Heart left ventricle (tissue), 16 donors: Measurements from ENCODE around the gene DPF1. TPM values are rescaled to one million over a fixed set of nuclear protein-coding genes. Genes with fewer than 3 reads are reported as not detected.
"Not testable (repeated sequence)": the region's sequence is repeated elsewhere in the genome, so short reads cannot be mapped to it uniquely, and the experiment has no call there.

ENCODE experiments used
- ATAC-seq, 4 donors: fragments of 200-7000 bp; cut with Tn5 transposase; one replicate each; pipeline ENCODE4 v1.9.1; 2020 to 2022; ENCODE audit warnings: moderate library complexity in 4 of 4, mild to moderate bottlenecking in 3 of 4, moderate number of reproducible peaks in 1 of 4
- DNase-seq, 5 donors: peaks; one replicate each; pipeline ENCODE4 v3.0.0-alpha.2; 2020
- H3K27ac ChIP-seq, 12 donors: fragments of 200-600 bp; sonication (generic) in 4 of 12; one replicate each; pipeline versions ENCODE4 v1.5.0 to v1.8.0; 2016 to 2022; ENCODE audit warnings: mild to moderate bottlenecking in 2 of 12
- H3K27me3 ChIP-seq, 9 donors: fragments of 200-600 bp; sonication (generic) in 2 of 9; one replicate each; pipeline versions ENCODE4 v1.5.1 to v1.8.0; 2016 to 2022; ENCODE audit warnings: mild to moderate bottlenecking in 3 of 9
- H3K36me3 ChIP-seq, 9 donors: fragments of 200-600 bp; sonication (generic) in 2 of 9; one replicate each; pipeline versions ENCODE4 v1.5.0 to v1.8.0; 2018 to 2022; ENCODE audit warnings: mild to moderate bottlenecking in 2 of 9
- H3K4me1 ChIP-seq, 12 donors: fragments of 200-600 bp; sonication (generic) in 4 of 12; one replicate each; pipeline versions ENCODE4 v1.5.0 to v1.8.0; 2016 to 2022; ENCODE audit warnings: mild to moderate bottlenecking in 3 of 12
- H3K4me3 ChIP-seq, 12 donors: fragments of 200-600 bp; sonication (generic) in 4 of 12; one replicate each; pipeline versions ENCODE4 v1.5.0 to v1.8.0; 2017 to 2022; ENCODE audit warnings: mild to moderate bottlenecking in 9 of 12, moderate library complexity in 4 of 12
- H3K9me3 ChIP-seq, 12 donors: fragments of 200-600 bp; sonication (generic) in 4 of 12; one replicate each; pipeline versions ENCODE4 v1.5.0 to v1.8.0; 2016 to 2022; ENCODE audit warnings: mild to moderate bottlenecking in 1 of 12
- POLR2A ChIP-seq, 2 donors: fragments of 450-650 bp; IDR thresholded peaks; one replicate each; pipeline ENCODE4 v1.6.1; 2017; ENCODE audit warnings: antibody characterized with exemption in 2 of 2, mild to moderate bottlenecking in 2 of 2, moderate library complexity in 2 of 2
- WGBS, 4 donors: extraction: QIAGEN DNeasy Blood & Tissue Kit in 2 of 4; methylation state at CpG; one replicate each; pipeline versions ENCODE4 v1.1.5 to v1.1.7; 2013 to 2018; 5-methylcytosine and 5-hydroxymethylcytosine counted together
- intact Hi-C, 10 donors: fragments of 100-400 bp; cut with DNase I; formaldehyde crosslinking; loops; one replicate each; pipeline versions ENCODE4 v1.11.1 to v1.14.2; 2022
- polyA plus RNA-seq, 2 donors: library from polyadenylated mRNA; stranded (reverse); fragments of 200-250 nt; gene quantifications; one replicate each; pipeline ENCODE4 v1.2.3, GENCODE V29; 2013
- total RNA-seq, 9 donors: library from RNA; depleted of rRNA in 2 of 9; stranded (reverse); fragments of >200 nt in 2 of 9; fragmentation: NEBNext Ultra II Directional in 3 of 9; extraction: Animal tissue kit (Norgen Biotek cat#: 25700) in 3 of 9; gene quantifications; one replicate each; pipeline versions ENCODE4 v1.1.0 to v1.2.4, GENCODE V29; 2016 to 2023
- TF ChIP-seq, protein P1 (sequence below), 12 donors: fragments of 200-600 bp; sonication (generic) in 4 of 12; IDR thresholded peaks; one replicate each; pipeline versions ENCODE4 v1.5.0 to v1.8.0; 2018 to 2022; ENCODE audit warnings: antibody characterized with exemption in 12 of 12, mild to moderate bottlenecking in 5 of 12
- donor health status: ischemic (EF 13 %, LVEDD 7.1; RV severe dilation, severe dysfunction).
- donor health status: healthy with polysubstance abuse.
- donor health status: DM: no; HTN: yes; CAD: no.
- donor health status: DM: no; HTN: no; CAD: no.
- donor health status: ischemic (EF 25% LVEDD 6.9; RV normal size, moderate dysfunction).
- donor health status: ischemic (EF 25% LVEDD 5.7; RV mildly dilated, moderate dysfunction).
- donor health status: healthy.
- donor health status: DM: yes; HTN: yes; CAD: no.
- donor health status: ischemic (EF 35%, LVEDD 5.7; RV mildly dilated, moderate dysfunction).
- donor health status: nonischemic (EF 11% LVEDD 7.7; RV severe dilation, severe dysfunction).
- donor health status: DM: yes; HTN: yes; CAD: no.
- donor health status: PGD.
- donor health status: ischemic (EF 29% LVEDD 5.4; RV normal size, mild dysfunction).
- donor health status: nonischemic (EF 23%, LVEDD 6.1; RV moderate dilation, normal function).

Gene DPF1
- total and polyA plus RNA-seq, 11 donors = 0.11 to 1.2 (median 0.37) TPM; not detected in 2

DNA sequence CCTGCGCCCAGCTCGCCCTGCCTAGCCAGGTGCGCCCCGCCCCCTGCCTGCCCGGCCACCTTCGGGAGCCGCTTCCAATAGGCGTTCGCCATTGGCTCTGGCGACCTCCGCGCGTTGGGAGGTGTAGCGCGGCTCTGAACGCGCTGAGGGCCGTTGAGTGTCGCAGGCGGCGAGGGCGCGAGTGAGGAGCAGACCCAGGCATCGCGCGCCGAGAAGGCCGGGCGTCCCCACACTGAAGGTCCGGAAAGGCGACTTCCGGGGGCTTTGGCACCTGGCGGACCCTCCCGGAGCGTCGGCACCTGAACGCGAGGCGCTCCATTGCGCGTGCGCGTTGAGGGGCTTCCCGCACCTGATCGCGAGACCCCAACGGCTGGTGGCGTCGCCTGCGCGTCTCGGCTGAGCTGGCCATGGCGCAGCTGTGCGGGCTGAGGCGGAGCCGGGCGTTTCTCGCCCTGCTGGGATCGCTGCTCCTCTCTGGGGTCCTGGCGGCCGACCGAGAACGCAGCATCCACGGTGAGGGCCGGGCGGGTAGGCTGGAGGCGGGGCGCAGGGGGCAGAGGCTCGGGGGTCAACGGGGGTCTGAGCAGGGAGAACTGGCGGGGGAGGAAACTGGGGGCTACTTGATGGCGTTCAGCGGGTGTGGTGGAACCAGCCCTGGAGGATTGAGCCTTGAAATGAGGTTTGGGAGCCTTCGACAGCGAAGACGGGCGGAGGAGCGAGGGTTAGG is 40.6 kb upstream of the DPF1 start, which contains the start of gene SPINT2:
Gene SPINT2, plus strand, starts transcription at position 88 of the 727 bp plus-strand sequence. Its CDS starts 320 bp downstream, at position 408.
- H3K27ac ChIP-seq = peak within 1 kb of the TSS in 9 of 12 donors; percentile 3 to 89 (median 46)
- H3K36me3 ChIP-seq = no peaks in the 10 kb centered on the region
- WGBS, 4 donors = 12 to 31% (median 20%) methylated on average over 36 to 78 of the region's 78 CpGs
- H3K9me3 ChIP-seq = no peaks in the 10 kb centered on the region
- intact Hi-C loops = no loop called here
- ATAC-seq = peak; percentile 21 to 67 (median 28)
- DNase-seq = no peak
- no peaks in the 10 kb centered on the region for H3K27me3 ChIP-seq
- H3K4me1 ChIP-seq = peaks cover 4 to 21% (median 11%) of the 10 kb centered on the region in 12 donors
- H3K4me3 ChIP-seq = peak within 1 kb of the TSS; percentile 19 to 75 (median 58)
- TF ChIP-seq POLR2A (IDR thresholded peaks at IDR 0.05) = no peak
- TF ChIP-seq, protein P1, sequence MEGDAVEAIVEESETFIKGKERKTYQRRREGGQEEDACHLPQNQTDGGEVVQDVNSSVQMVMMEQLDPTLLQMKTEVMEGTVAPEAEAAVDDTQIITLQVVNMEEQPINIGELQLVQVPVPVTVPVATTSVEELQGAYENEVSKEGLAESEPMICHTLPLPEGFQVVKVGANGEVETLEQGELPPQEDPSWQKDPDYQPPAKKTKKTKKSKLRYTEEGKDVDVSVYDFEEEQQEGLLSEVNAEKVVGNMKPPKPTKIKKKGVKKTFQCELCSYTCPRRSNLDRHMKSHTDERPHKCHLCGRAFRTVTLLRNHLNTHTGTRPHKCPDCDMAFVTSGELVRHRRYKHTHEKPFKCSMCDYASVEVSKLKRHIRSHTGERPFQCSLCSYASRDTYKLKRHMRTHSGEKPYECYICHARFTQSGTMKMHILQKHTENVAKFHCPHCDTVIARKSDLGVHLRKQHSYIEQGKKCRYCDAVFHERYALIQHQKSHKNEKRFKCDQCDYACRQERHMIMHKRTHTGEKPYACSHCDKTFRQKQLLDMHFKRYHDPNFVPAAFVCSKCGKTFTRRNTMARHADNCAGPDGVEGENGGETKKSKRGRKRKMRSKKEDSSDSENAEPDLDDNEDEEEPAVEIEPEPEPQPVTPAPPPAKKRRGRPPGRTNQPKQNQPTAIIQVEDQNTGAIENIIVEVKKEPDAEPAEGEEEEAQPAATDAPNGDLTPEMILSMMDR (IDR thresholded peaks at IDR 0.05) = no peak

DNA sequence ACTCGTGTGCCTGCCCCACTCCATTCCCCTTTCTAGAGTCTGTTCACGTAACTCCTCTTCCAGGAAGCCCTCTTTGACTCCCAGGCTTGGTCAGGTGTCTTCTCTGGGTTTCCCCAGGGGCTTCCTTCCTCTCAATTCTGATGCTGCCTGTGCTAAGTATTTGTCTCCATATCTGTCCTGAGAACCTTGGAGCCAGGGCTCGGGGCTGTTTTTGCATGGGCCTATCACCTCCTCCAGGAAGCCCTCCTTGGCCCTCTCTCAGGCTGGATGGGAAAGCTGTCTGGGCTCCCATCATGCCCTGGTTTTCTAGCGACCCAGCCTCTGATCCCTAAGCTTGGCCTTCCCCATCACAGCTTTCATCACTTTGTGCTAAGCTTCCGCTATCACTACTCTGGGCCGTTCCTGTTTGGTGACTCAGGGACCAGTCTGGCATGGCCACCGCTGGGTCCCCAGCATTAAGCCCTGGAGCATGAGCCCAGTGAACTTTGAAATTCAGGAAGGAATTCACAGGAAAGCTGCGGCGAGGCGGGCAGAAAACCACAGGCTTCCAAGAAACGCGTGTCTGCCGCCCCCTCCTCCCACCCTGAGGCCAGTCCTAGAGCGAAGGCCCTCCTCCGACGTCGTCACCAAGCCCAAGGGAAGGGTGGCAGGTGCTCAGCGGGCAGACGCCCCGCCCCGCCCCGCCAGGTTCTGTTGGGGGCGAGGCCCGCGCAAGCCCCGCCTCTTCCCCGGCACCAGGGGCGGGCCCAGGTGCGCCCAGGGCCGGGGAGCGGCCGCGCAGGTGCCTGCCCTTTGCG is 39.9 kb upstream of the DPF1 start:
- H3K4me1 ChIP-seq = peaks cover 4 to 21% (median 11%) of the 10 kb centered on the region in 12 donors
- 9 to 33% (median 14%) methylated on average over 10 to 34 of the region's 34 CpGs for WGBS, 4 donors
- intact Hi-C loops = no loop called here
- H3K36me3 ChIP-seq = no peaks in the 10 kb centered on the region
- DNase-seq (peak in 2 of 5 donors; percentile 35 to 45), ATAC-seq (peak; percentile 5 to 78 (median 68))
- peak overlapping the region; percentile 19 to 75 (median 58) for H3K4me3 ChIP-seq
- H3K27me3 ChIP-seq = no peaks in the 10 kb centered on the region
- TF ChIP-seq, protein P1 (IDR thresholded peaks at IDR 0.05) = no peak
- peak overlapping the region in 8 of 12 donors; percentile 3 to 89 (median 48) for H3K27ac ChIP-seq
- H3K9me3 ChIP-seq = no peaks in the 10 kb centered on the region

DNA sequence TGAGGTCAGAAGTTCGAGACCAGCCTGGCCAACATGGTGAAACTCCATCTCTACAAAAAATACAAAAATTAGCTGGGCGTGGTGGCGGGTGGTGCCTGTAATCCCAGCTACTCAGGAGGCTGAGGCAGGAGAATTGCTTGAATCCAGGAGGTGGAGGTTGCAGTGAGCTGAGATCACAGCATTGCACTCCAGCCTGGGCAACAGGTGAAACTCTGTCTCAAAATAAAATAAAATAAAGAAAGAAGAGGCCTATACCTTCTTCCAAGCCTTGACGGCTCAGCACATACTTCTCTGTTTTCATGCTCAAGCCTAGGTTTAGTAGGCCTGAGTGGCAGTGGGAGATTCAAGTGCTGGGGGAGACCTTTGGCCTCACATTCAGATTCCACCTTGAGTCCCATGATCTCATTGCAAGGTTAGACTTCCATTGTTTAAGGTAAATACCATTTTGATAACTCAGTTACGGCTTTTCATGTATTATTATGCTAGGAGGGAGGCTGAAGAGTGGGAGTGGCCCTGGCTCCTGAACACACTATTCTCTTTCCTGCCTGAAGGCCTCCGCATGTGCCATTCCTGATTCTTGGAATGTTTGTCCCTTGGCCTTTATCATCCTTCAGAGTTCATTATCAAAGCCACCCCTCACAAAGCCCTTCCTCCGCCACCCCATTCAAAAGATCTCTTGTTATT is 38.7 kb upstream of the DPF1 start:
- 94 to 97% (median 96%) methylated on average over 7 of the region's 7 CpGs for WGBS, 4 donors
- H3K36me3 ChIP-seq = no peaks in the 10 kb centered on the region
- TF ChIP-seq, protein P1 (IDR thresholded peaks at IDR 0.05) = no peak
- no peak for TF ChIP-seq POLR2A (IDR thresholded peaks at IDR 0.05)
- H3K27me3 ChIP-seq = no peaks in the 10 kb centered on the region
- intact Hi-C loops = no loop called here
- H3K27ac ChIP-seq = no peak overlapping the region
- ATAC-seq = no peak
- H3K4me3 ChIP-seq = no peak overlapping the region
- no peaks in the 10 kb centered on the region for H3K9me3 ChIP-seq
- no peak for DNase-seq
- H3K4me1 ChIP-seq = peaks cover 4 to 21% (median 11%) of the 10 kb centered on the region in 12 donors

DNA sequence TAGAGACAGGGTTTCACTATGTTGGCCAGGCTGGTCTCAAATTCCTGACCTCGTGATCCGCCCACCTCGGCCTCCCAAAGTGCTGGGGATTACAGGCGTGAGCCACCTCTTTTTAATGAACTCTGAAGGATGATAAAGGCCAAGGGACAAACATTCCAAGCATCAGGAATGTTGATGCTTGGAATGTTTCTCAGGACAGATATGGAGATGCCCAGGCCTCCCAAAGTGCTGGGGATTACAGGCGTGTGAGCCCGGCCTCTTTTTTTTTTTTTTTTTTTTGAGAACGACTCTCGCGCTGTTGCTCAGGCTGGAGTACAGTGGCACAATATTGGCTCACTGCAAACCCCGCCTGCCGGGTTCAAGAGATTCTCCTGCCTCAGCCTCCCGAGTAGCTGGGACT is 37.9 kb upstream of the DPF1 start:
- DNase-seq, H3K4me3 ChIP-seq, H3K27me3 ChIP-seq, H3K27ac ChIP-seq, H3K9me3 ChIP-seq, ATAC-seq, H3K36me3 ChIP-seq, intact Hi-C loops: not testable (repeated sequence)
- peaks cover 4 to 21% (median 12%) of the 10 kb centered on the region in 12 donors for H3K4me1 ChIP-seq
- WGBS, 4 donors = 88 to 96% (median 91%) methylated on average over 12 of the region's 12 CpGs
